Mammary epithelial cell (primary cell): ENCODE measurements around the gene SMARCAL1.

Experiments
- CTCF ChIP-seq, 2 donors: IDR thresholded peaks in 1 of 2; conservative IDR thresholded peaks in 1 of 2; 2 replicates each; pipeline ENCODE4 v1.5.1; 2011 to 2012; ENCODE audit warnings: inconsistent platforms in 2 of 2, low read length in 2 of 2, mild to moderate bottlenecking in 2 of 2, control low read depth in 1 of 2, low read depth in 1 of 2; ENCODE audit not compliant: insufficient read depth in 1 of 2; ENCODE audit errors: extremely low read depth in 1 of 2
- EZH2 ChIP-seq: IDR thresholded peaks from 2 replicates; pipeline ENCODE4 v1.6.1; 2012; ENCODE audit warnings: low read length, inconsistent platforms, borderline replicate concordance

- no peak for TF ChIP-seq CTCF (conservative IDR thresholded peaks at IDR 0.05 in 1 of 2, IDR thresholded peaks at IDR 0.05 in 1 of 2; ENCODE audit: extremely low read depth in 1 of 2, insufficient read depth in 1 of 2, low read depth in 1 of 2, low read length in 2 of 2)
- TF ChIP-seq EZH2, result no peak
Observed at GRCh38 chr2:216463148-216463547, 50.9 kb downstream of the SMARCAL1 start.
